ENCODE results near the gene ZNF546.

The ZNF546 gene

GRCh38 chr19:39998501-39998900 lies 1.6 kb downstream of the ZNF546 start:
- no peak overlapping the region for H3K27ac ChIP-seq
- TF ChIP-seq CTCF (IDR thresholded peaks at IDR 0.05): no peak
- no peak overlapping the region for H3K4me3 ChIP-seq
- no peak for DNase-seq (ENCODE audit: low spot score)

- no peak overlapping the region for H3K27ac ChIP-seq
- H3K4me3 ChIP-seq: no peak overlapping the region
- DNase-seq (ENCODE audit: low spot score): no peak
- no peak for TF ChIP-seq CTCF (IDR thresholded peaks at IDR 0.05)
Measured at GRCh38 chr19:40005691-40006272, 8.9 kb downstream of the ZNF546 start.

- no peak overlapping the region for H3K27ac ChIP-seq
- no peak for DNase-seq (ENCODE audit: low spot score)
- no peak overlapping the region for H3K4me3 ChIP-seq
- TF ChIP-seq CTCF (IDR thresholded peaks at IDR 0.05): no peak
Measured at GRCh38 chr19:40006273-40006691, 9.4 kb downstream of the ZNF546 start.

GRCh38 chr19:40009674-40010073 lies 12.8 kb downstream of the ZNF546 start:
- DNase-seq (ENCODE audit: low spot score): no peak
- Histone ChIP-seq H3K4me3 (no peak overlapping the region), H3K27ac (no peak overlapping the region)
- no peak for TF ChIP-seq CTCF (IDR thresholded peaks at IDR 0.05)

- Histone ChIP-seq H3K27ac (no peak overlapping the region), H3K4me3 (peak overlapping the region; percentile 8)
- TF ChIP-seq CTCF (IDR thresholded peaks at IDR 0.05): no peak
- no peak for DNase-seq (ENCODE audit: low spot score)
Measured at GRCh38 chr19:40013991-40014390, 17.1 kb downstream of the ZNF546 start.

- no peak for TF ChIP-seq CTCF (IDR thresholded peaks at IDR 0.05)
- H3K27ac ChIP-seq: no peak overlapping the region
- no peak overlapping the region for H3K4me3 ChIP-seq
- DNase-seq (ENCODE audit: low spot score): no peak
Measured at GRCh38 chr19:40023969-40024368, 27.1 kb downstream of the ZNF546 start.

- no peak for DNase-seq (ENCODE audit: low spot score)
- no peak overlapping the region for H3K4me3 ChIP-seq
- TF ChIP-seq CTCF (IDR thresholded peaks at IDR 0.05): no peak
- H3K27ac ChIP-seq: no peak overlapping the region
Measured at GRCh38 chr19:40025938-40026596, 29.2 kb downstream of the ZNF546 start.
